ENCODE results near the gene DLD.
A peak's percentile ranks its signal among the peaks of the same experiment; 100 is the strongest.

DNA sequence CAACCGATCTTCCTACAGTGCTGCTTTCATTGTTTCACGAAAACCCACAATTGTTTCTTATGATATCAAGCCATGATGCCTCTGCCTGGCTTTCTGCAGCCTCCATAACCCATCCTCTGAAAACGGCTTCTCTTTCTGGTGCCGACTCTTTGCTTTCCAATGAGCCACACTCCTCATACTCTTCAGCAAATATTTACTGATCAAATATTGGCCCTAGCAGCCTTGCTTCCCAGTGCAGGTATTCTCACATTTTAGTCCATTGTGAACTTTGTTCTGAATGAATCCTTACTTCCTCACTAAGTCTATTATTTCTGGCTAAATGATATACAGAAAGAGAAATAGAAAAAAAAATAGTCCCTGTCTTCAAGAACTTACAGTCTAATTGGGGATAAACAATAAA lies 76.4 kb downstream of the DLD start:
- TF ChIP-seq GABPA (IDR thresholded peaks at IDR 0.05 in 1 of 2, conservative IDR thresholded peaks at IDR 0.05 in 1 of 2) (no peak), TAF1 (conservative IDR thresholded peaks at IDR 0.05) (no peak), SP1 (IDR thresholded peaks at IDR 0.05) (peak; percentile 58)
- TF ChIP-seq, protein P1, sequence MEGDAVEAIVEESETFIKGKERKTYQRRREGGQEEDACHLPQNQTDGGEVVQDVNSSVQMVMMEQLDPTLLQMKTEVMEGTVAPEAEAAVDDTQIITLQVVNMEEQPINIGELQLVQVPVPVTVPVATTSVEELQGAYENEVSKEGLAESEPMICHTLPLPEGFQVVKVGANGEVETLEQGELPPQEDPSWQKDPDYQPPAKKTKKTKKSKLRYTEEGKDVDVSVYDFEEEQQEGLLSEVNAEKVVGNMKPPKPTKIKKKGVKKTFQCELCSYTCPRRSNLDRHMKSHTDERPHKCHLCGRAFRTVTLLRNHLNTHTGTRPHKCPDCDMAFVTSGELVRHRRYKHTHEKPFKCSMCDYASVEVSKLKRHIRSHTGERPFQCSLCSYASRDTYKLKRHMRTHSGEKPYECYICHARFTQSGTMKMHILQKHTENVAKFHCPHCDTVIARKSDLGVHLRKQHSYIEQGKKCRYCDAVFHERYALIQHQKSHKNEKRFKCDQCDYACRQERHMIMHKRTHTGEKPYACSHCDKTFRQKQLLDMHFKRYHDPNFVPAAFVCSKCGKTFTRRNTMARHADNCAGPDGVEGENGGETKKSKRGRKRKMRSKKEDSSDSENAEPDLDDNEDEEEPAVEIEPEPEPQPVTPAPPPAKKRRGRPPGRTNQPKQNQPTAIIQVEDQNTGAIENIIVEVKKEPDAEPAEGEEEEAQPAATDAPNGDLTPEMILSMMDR (IDR thresholded peaks at IDR 0.05; ENCODE audit: low read depth, low read length, missing input control), result no peak
- TF ChIP-seq, protein P2, sequence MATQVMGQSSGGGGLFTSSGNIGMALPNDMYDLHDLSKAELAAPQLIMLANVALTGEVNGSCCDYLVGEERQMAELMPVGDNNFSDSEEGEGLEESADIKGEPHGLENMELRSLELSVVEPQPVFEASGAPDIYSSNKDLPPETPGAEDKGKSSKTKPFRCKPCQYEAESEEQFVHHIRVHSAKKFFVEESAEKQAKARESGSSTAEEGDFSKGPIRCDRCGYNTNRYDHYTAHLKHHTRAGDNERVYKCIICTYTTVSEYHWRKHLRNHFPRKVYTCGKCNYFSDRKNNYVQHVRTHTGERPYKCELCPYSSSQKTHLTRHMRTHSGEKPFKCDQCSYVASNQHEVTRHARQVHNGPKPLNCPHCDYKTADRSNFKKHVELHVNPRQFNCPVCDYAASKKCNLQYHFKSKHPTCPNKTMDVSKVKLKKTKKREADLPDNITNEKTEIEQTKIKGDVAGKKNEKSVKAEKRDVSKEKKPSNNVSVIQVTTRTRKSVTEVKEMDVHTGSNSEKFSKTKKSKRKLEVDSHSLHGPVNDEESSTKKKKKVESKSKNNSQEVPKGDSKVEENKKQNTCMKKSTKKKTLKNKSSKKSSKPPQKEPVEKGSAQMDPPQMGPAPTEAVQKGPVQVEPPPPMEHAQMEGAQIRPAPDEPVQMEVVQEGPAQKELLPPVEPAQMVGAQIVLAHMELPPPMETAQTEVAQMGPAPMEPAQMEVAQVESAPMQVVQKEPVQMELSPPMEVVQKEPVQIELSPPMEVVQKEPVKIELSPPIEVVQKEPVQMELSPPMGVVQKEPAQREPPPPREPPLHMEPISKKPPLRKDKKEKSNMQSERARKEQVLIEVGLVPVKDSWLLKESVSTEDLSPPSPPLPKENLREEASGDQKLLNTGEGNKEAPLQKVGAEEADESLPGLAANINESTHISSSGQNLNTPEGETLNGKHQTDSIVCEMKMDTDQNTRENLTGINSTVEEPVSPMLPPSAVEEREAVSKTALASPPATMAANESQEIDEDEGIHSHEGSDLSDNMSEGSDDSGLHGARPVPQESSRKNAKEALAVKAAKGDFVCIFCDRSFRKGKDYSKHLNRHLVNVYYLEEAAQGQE (IDR thresholded peaks at IDR 0.05), result peak; percentile 31
- TF ChIP-seq, protein P3, sequence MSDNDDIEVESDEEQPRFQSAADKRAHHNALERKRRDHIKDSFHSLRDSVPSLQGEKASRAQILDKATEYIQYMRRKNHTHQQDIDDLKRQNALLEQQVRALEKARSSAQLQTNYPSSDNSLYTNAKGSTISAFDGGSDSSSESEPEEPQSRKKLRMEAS (IDR thresholded peaks at IDR 0.05), result peak; percentile 19

Measured in liver (tissue), 3 donors.